HepG2 (cell line): ENCODE data around the gene VPS11. TPM values are rescaled to one million over a fixed set of nuclear protein-coding genes. Genes with fewer than 3 reads are reported as not detected.

Source experiments
- ARHGAP35 ChIP-seq: sonication (generic); formaldehyde crosslinking; IDR thresholded peaks from 2 replicates; pipeline ENCODE4 v1.9.0; 2022; ENCODE audit warnings: mild to moderate bottlenecking, inconsistent platforms, moderate library complexity, missing genetic modification reagents, borderline replicate concordance
- MAFF ChIP-seq: IDR thresholded peaks from 2 replicates; pipeline ENCODE4 v1.6.1; 2011; ENCODE audit warnings: low read depth, low read length, improper control_type of control experiment
- NCOR1 ChIP-seq: fragments of 200-600 bp; sonication (generic); IDR thresholded peaks from 2 replicates; pipeline ENCODE4 v1.7.0; 2017; ENCODE audit warnings: antibody characterized with exemption, low read length, borderline replicate concordance
- NFYC ChIP-seq: IDR thresholded peaks from 2 replicates; pipeline ENCODE4 v1.6.1; 2016; ENCODE audit warnings: missing genetic modification reagents, missing compliant biosample characterization
- NR1H2 ChIP-seq: sonication (generic); formaldehyde crosslinking; IDR thresholded peaks from 2 replicates; pipeline ENCODE4 v1.8.1; 2022; ENCODE audit warnings: low read depth, missing genetic modification reagents, borderline replicate concordance
- RORA ChIP-seq: sonication (generic); formaldehyde crosslinking; IDR thresholded peaks from 2 replicates; pipeline ENCODE4 v1.5.0; 2020; ENCODE audit warnings: mild to moderate bottlenecking, missing genetic modification reagents, moderate library complexity
- SPEN ChIP-seq: sonication (generic); formaldehyde crosslinking; IDR thresholded peaks from 2 replicates; pipeline ENCODE4 v1.5.1; 2020; ENCODE audit warnings: low read depth, mild to moderate bottlenecking, missing genetic modification reagents
- ZBTB38 ChIP-seq: sonication (generic); formaldehyde crosslinking; IDR thresholded peaks from 2 replicates; pipeline ENCODE4 v1.5.1; 2020; ENCODE audit warnings: mild to moderate bottlenecking, missing genetic modification reagents
- ZNF891 ChIP-seq: sonication (generic); formaldehyde crosslinking; IDR thresholded peaks from 2 replicates; pipeline ENCODE4 v1.5.0; 2020; ENCODE audit warnings: mild to moderate bottlenecking, missing genetic modification reagents
- polyA plus RNA-seq, 8 experiments: library from polyadenylated mRNA; depleted of rRNA in 3 of 8; stranded (reverse) in 7 of 8; unstranded in 1 of 8; fragments of >200 nt; fragmentation: Illumina TruSeq in 4 of 8; extraction: Trizol in 4 of 8; gene quantifications; 2 replicates each; pipeline versions ENCODE4 v1.2.1 to v1.2.3, GENCODE V29; 2011 to 2016; ENCODE audit warnings: low read depth in 4 of 8, missing spikeins in 1 of 8, mixed read lengths in 1 of 8; ENCODE audit not compliant: insufficient read depth in 1 of 8
- total RNA-seq, 5 experiments: library from RNA; depleted of rRNA; stranded (reverse); fragments of >200 nt; fragmentation: Illumina TruSeq; extraction: Trizol; gene quantifications; 2 replicates each; pipeline ENCODE4 v1.2.3, GENCODE V29; 2016; ENCODE audit warnings: low read depth in 1 of 5
- TF ChIP-seq, protein P1 (sequence below): sonication (generic); formaldehyde crosslinking; IDR thresholded peaks from 2 replicates; pipeline ENCODE4 v1.4.0; 2020; ENCODE audit warnings: missing genetic modification reagents
- TF ChIP-seq, protein P2 (sequence below): sonication (generic); formaldehyde crosslinking; IDR thresholded peaks from 2 replicates; pipeline ENCODE4 v1.4.0; 2020; ENCODE audit warnings: missing genetic modification reagents
- TF ChIP-seq, protein P3 (sequence below): sonication (generic); formaldehyde crosslinking; IDR thresholded peaks from 2 replicates; pipeline ENCODE4 v1.5.1; 2020; ENCODE audit warnings: mild to moderate bottlenecking, missing genetic modification reagents, borderline replicate concordance
- TF ChIP-seq, protein P4 (sequence below): sonication (generic); IDR thresholded peaks from 2 replicates; pipeline ENCODE4 v1.6.1; 2016; ENCODE audit warnings: low read depth, borderline replicate concordance

The VPS11 gene
- total and polyA plus RNA-seq, 2 of the 13 experiments (the other 11 are each of a cell fraction or from before 2014, with no cell fraction given), result 13.7 to 21.6 TPM

DNA sequence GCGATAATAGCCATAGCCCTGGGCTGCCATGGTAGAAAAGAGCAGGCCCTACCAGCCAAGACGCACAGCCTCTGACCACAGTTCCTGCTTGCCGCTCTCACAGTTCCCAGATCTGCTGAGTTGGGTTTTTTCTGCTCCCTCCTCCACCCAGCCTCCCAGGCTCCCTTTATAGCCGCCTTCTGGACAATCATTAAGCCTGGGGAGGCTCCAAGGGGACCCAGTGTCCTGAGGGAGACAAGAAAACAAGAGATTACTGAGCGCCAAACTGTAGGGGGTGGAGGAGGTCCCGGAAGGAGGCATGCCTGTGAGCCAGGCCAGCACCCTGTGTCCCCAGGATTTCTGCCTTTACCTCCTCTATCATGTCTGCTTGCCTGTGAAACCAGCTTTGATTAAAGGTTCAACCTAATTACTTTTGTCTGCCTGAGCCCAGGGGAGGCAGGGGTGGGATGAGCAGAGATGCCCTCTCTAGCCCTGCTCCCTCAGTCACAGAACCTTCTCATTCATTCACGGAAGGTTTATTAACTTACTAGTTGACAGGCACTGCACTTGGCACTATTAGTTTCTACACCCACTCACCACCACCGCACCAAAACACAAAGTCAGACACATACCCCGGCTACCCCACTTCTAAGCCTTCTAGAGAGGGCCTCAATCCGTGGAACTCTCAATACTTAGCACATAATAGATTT lies 38.1 kb upstream of the VPS11 start (continued):
- TF ChIP-seq, protein P1, sequence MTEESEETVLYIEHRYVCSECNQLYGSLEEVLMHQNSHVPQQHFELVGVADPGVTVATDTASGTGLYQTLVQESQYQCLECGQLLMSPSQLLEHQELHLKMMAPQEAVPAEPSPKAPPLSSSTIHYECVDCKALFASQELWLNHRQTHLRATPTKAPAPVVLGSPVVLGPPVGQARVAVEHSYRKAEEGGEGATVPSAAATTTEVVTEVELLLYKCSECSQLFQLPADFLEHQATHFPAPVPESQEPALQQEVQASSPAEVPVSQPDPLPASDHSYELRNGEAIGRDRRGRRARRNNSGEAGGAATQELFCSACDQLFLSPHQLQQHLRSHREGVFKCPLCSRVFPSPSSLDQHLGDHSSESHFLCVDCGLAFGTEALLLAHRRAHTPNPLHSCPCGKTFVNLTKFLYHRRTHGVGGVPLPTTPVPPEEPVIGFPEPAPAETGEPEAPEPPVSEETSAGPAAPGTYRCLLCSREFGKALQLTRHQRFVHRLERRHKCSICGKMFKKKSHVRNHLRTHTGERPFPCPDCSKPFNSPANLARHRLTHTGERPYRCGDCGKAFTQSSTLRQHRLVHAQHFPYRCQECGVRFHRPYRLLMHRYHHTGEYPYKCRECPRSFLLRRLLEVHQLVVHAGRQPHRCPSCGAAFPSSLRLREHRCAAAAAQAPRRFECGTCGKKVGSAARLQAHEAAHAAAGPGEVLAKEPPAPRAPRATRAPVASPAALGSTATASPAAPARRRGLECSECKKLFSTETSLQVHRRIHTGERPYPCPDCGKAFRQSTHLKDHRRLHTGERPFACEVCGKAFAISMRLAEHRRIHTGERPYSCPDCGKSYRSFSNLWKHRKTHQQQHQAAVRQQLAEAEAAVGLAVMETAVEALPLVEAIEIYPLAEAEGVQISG (CRISPR knock-in tag), result no peak
- TF ChIP-seq RORA, result no peak
- no peak for TF ChIP-seq ZNF891 (CRISPR knock-in tag)
- TF ChIP-seq SPEN (CRISPR knock-in tag), result no peak
- TF ChIP-seq, protein P2, sequence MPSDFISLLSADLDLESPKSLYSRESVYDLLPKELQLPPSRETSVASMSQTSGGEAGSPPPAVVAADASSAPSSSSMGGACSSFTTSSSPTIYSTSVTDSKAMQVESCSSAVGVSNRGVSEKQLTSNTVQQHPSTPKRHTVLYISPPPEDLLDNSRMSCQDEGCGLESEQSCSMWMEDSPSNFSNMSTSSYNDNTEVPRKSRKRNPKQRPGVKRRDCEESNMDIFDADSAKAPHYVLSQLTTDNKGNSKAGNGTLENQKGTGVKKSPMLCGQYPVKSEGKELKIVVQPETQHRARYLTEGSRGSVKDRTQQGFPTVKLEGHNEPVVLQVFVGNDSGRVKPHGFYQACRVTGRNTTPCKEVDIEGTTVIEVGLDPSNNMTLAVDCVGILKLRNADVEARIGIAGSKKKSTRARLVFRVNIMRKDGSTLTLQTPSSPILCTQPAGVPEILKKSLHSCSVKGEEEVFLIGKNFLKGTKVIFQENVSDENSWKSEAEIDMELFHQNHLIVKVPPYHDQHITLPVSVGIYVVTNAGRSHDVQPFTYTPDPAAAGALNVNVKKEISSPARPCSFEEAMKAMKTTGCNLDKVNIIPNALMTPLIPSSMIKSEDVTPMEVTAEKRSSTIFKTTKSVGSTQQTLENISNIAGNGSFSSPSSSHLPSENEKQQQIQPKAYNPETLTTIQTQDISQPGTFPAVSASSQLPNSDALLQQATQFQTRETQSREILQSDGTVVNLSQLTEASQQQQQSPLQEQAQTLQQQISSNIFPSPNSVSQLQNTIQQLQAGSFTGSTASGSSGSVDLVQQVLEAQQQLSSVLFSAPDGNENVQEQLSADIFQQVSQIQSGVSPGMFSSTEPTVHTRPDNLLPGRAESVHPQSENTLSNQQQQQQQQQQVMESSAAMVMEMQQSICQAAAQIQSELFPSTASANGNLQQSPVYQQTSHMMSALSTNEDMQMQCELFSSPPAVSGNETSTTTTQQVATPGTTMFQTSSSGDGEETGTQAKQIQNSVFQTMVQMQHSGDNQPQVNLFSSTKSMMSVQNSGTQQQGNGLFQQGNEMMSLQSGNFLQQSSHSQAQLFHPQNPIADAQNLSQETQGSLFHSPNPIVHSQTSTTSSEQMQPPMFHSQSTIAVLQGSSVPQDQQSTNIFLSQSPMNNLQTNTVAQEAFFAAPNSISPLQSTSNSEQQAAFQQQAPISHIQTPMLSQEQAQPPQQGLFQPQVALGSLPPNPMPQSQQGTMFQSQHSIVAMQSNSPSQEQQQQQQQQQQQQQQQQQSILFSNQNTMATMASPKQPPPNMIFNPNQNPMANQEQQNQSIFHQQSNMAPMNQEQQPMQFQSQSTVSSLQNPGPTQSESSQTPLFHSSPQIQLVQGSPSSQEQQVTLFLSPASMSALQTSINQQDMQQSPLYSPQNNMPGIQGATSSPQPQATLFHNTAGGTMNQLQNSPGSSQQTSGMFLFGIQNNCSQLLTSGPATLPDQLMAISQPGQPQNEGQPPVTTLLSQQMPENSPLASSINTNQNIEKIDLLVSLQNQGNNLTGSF (CRISPR knock-in tag), result no peak
- peak; percentile 96 for TF ChIP-seq MAFF
- no peak for TF ChIP-seq NR1H2 (CRISPR knock-in tag)
- TF ChIP-seq, protein P3, sequence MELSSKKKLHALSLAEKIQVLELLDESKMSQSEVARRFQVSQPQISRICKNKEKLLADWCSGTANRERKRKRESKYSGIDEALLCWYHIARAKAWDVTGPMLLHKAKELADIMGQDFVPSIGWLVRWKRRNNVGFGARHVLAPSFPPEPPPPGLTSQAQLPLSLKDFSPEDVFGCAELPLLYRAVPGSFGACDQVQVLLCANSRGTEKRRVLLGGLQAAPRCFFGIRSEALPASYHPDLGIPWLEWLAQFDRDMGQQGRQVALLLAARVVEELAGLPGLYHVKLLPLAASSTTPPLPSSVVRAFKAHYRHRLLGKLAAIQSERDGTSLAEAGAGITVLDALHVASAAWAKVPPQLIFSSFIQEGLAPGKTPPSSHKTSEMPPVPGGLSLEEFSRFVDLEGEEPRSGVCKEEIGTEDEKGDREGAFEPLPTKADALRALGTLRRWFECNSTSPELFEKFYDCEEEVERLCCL (CRISPR knock-in tag), result no peak
- TF ChIP-seq, protein P4, sequence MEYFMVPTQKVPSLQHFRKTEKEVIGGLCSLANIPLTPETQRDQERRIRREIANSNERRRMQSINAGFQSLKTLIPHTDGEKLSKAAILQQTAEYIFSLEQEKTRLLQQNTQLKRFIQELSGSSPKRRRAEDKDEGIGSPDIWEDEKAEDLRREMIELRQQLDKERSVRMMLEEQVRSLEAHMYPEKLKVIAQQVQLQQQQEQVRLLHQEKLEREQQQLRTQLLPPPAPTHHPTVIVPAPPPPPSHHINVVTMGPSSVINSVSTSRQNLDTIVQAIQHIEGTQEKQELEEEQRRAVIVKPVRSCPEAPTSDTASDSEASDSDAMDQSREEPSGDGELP, result no peak
- TF ChIP-seq NCOR1, result no peak
- TF ChIP-seq NFYC, result no peak
- TF ChIP-seq ZBTB38 (CRISPR knock-in tag), result no peak
- no peak for TF ChIP-seq ARHGAP35 (CRISPR knock-in tag)
- TF ChIP-seq, all 625 proteins: peak for 124
